H9 (cell line): Measurements from ENCODE around the gene IMMP2L. TPM values are rescaled to one million over a fixed set of nuclear protein-coding genes. Genes with fewer than 3 reads are reported as not detected.

Source experiments
- DNase-seq: peaks from one replicate; pipeline ENCODE4 v3.0.0-alpha.2; 2017
- H2AFZ ChIP-seq: one replicate; pipeline ENCODE4 v1.6.1; 2013; ENCODE audit warnings: mild to moderate bottlenecking, low read length, control low read depth, moderate library complexity
- H2AK5ac ChIP-seq: 2 replicates; pipeline ENCODE4 v1.6.1; 2013; ENCODE audit warnings: low read length, control low read depth, mixed read lengths; ENCODE audit not compliant: insufficient read length
- H2BK120ac ChIP-seq: one replicate; pipeline ENCODE4 v1.6.1; 2013; ENCODE audit warnings: low read depth, mild to moderate bottlenecking, low read length, control low read depth, inconsistent platforms; ENCODE audit not compliant: poor library complexity, severe bottlenecking
- H2BK12ac ChIP-seq: 2 replicates; pipeline ENCODE4 v1.6.1; 2013; ENCODE audit warnings: low read length, control low read depth, mixed read lengths, low read depth; ENCODE audit not compliant: insufficient read length
- H2BK15ac ChIP-seq: 2 replicates; pipeline ENCODE4 v1.6.1; 2013; ENCODE audit warnings: low read depth, low read length, control low read depth
- H2BK20ac ChIP-seq: one replicate; pipeline ENCODE4 v1.6.1; 2013; ENCODE audit warnings: low read depth, mild to moderate bottlenecking, low read length, control low read depth, inconsistent platforms; ENCODE audit not compliant: poor library complexity, severe bottlenecking
- H2BK5ac ChIP-seq: 2 replicates; pipeline ENCODE4 v1.6.1; 2013; ENCODE audit warnings: low read length, control low read depth, mixed read lengths; ENCODE audit not compliant: insufficient read length
- H3K14ac ChIP-seq: 2 replicates; pipeline ENCODE4 v1.6.1; 2013; ENCODE audit warnings: low read length, control low read depth; ENCODE audit not compliant: insufficient read depth
- H3K18ac ChIP-seq: 2 replicates; pipeline ENCODE4 v1.6.1; 2013; ENCODE audit warnings: low read depth, mild to moderate bottlenecking, mixed read lengths, low read length, control low read depth; ENCODE audit not compliant: insufficient read length
- H3K23ac ChIP-seq: 2 replicates; pipeline ENCODE4 v1.6.1; 2013; ENCODE audit warnings: low read length, control low read depth, mixed read lengths, low read depth; ENCODE audit not compliant: insufficient read length
- H3K23me2 ChIP-seq: 2 replicates; pipeline ENCODE4 v1.6.1; 2013; ENCODE audit warnings: low read depth, mild to moderate bottlenecking, mixed read lengths, low read length, control low read depth; ENCODE audit not compliant: insufficient read length, poor library complexity, severe bottlenecking
- H3K27ac ChIP-seq: 2 replicates; pipeline ENCODE4 v1.5.1; 2013; ENCODE audit warnings: low read length, control low read depth, mixed read lengths, low read depth; ENCODE audit not compliant: insufficient read length
- H3K27me3 ChIP-seq: 2 replicates; pipeline ENCODE4 v1.6.1; 2013; ENCODE audit warnings: low read length, control low read depth, inconsistent platforms; ENCODE audit not compliant: insufficient read depth
- H3K4ac ChIP-seq: 2 replicates; pipeline ENCODE4 v1.6.1; 2013; ENCODE audit warnings: low read depth, mild to moderate bottlenecking, control low read depth, inconsistent platforms, low read length, moderate library complexity
- H3K4me1 ChIP-seq: 2 replicates; pipeline ENCODE4 v1.6.1; 2013; ENCODE audit warnings: low read length, control low read depth, inconsistent platforms; ENCODE audit not compliant: insufficient read depth
- H3K4me2 ChIP-seq: 2 replicates; pipeline ENCODE4 v1.6.1; 2013; ENCODE audit warnings: low read length, control low read depth, mixed read lengths; ENCODE audit not compliant: insufficient read length, insufficient read depth
- H3K56ac ChIP-seq: 2 replicates; pipeline ENCODE4 v1.6.1; 2013; ENCODE audit warnings: low read depth, mild to moderate bottlenecking, mixed read lengths, low read length, control low read depth; ENCODE audit not compliant: insufficient read length
- H3K79me1 ChIP-seq: 2 replicates; pipeline ENCODE4 v1.6.1; 2013; ENCODE audit warnings: low read depth, mild to moderate bottlenecking, moderate library complexity, low read length, control low read depth, inconsistent platforms; ENCODE audit not compliant: insufficient read depth, poor library complexity, severe bottlenecking
- H3K79me2 ChIP-seq: 2 replicates; pipeline ENCODE4 v1.6.1; 2013; ENCODE audit warnings: low read length, control low read depth, inconsistent platforms; ENCODE audit not compliant: insufficient read depth
- H3K9ac ChIP-seq: 2 replicates; pipeline ENCODE4 v1.6.1; 2013; ENCODE audit warnings: low read length, control low read depth, mixed read lengths; ENCODE audit not compliant: insufficient read length; ENCODE audit errors: extremely low read depth
- H3K9me3 ChIP-seq: one replicate; pipeline ENCODE4 v1.6.1; 2013; ENCODE audit warnings: low read depth, low read length, inconsistent platforms; ENCODE audit not compliant: control insufficient read depth
- H3T11ph ChIP-seq: one replicate; pipeline ENCODE4 v1.6.1; 2013; ENCODE audit warnings: mild to moderate bottlenecking, low read length, control low read depth, inconsistent platforms
- H4K20me1 ChIP-seq: one replicate; pipeline ENCODE4 v1.6.1; 2013; ENCODE audit not compliant: control insufficient read depth, insufficient read length, insufficient read depth
- H4K5ac ChIP-seq: 2 replicates; pipeline ENCODE4 v1.6.1; 2013; ENCODE audit warnings: low read depth, mild to moderate bottlenecking, mixed read lengths, low read length, control low read depth; ENCODE audit not compliant: insufficient read length
- H4K8ac ChIP-seq: replicated peaks from 2 replicates; pipeline ENCODE4 v1.6.1; 2013; ENCODE audit warnings: low read length, control low read depth, mixed read lengths, low read depth; ENCODE audit not compliant: insufficient read length
- H4K91ac ChIP-seq: 2 replicates; pipeline ENCODE4 v1.6.1; 2013; ENCODE audit warnings: low read depth, mild to moderate bottlenecking, moderate library complexity, mixed read lengths, low read length, control low read depth; ENCODE audit not compliant: insufficient read length
- H3K27ac Mint-ChIP-seq, 3 experiments: 2 replicates in 2 of 3; 3 replicates in 1 of 3; pipeline ENCODE4 v1.8.0; 2020 to 2021; ENCODE audit warnings: mixed read lengths in 3 of 3, mild to moderate bottlenecking in 1 of 3, moderate library complexity in 1 of 3
- H3K27me3 Mint-ChIP-seq: 2 replicates; pipeline ENCODE4 v1.8.0; 2021; ENCODE audit warnings: low read depth, mild to moderate bottlenecking, moderate library complexity, mixed read lengths
- H3K36me3 Mint-ChIP-seq, 3 experiments: 2 replicates in 2 of 3; 3 replicates in 1 of 3; pipeline ENCODE4 v1.8.0; 2020 to 2021; ENCODE audit warnings: low read depth in 3 of 3, mixed read lengths in 3 of 3; ENCODE audit not compliant: insufficient read depth in 1 of 3
- H3K4me1 Mint-ChIP-seq, 2 experiments: 2 replicates each; pipeline ENCODE4 v1.8.0; 2020; ENCODE audit warnings: mixed read lengths in 2 of 2
- H3K4me3 Mint-ChIP-seq, 2 experiments: 2 replicates in 1 of 2; 3 replicates in 1 of 2; pipeline ENCODE4 v1.8.0; 2020 to 2021; ENCODE audit warnings: mild to moderate bottlenecking in 2 of 2, mixed read lengths in 2 of 2, moderate library complexity in 1 of 2
- H3K9me3 Mint-ChIP-seq, 2 experiments: 2 replicates in 1 of 2; 3 replicates in 1 of 2; pipeline ENCODE4 v1.8.0; 2020; ENCODE audit warnings: mild to moderate bottlenecking in 2 of 2, mixed read lengths in 2 of 2, moderate library complexity in 1 of 2
- CTCF ChIP-seq: fragments of 200-600 bp; sonication (generic); conservative IDR thresholded peaks from 3 replicates; pipeline ENCODE4 v1.8.0; 2021; ENCODE audit warnings: antibody characterized with exemption, mild to moderate bottlenecking
- WGBS: extraction: QIAGEN DNeasy Blood & Tissue Kit; methylation state at CpG from one replicate; pipeline ENCODE4 v1.1.7; 2013; ENCODE audit warnings: missing lambda C conversion rate, low lambda C conversion rate, mixed read lengths; ENCODE audit not compliant: insufficient read length; ENCODE audit errors: extremely low coverage; 5-methylcytosine and 5-hydroxymethylcytosine counted together
- total RNA-seq: library from RNA; stranded (reverse); gene quantifications from 2 replicates; pipeline ENCODE4 v1.2.1, GENCODE V29; 2021

Gene IMMP2L
- total RNA-seq, 1 experiment from 2014 or later = 14.7 TPM

- Histone ChIP-seq H4K91ac (no peak overlapping the region), H3K9ac (no peak overlapping the region), H3K79me2 (no peaks in the 10 kb centered on the region), H3K79me1 (no peaks in the 10 kb centered on the region), H2AK5ac (no peak overlapping the region), H4K5ac (no peak overlapping the region), H2BK20ac (no peak overlapping the region), H2BK5ac (no peak overlapping the region), H3K56ac (no peak overlapping the region), H2BK12ac (no peak overlapping the region), H3K23ac (no peak overlapping the region), H3K23me2 (no peaks in the 10 kb centered on the region), H2BK15ac (no peak overlapping the region), H3K4me1 (no peaks in the 10 kb centered on the region), H3K4ac (no peak overlapping the region), H3K4me2 (no peak overlapping the region), H3K18ac (no peak overlapping the region), H3K27ac (no peak overlapping the region), H2BK120ac (no peak overlapping the region), H3K27me3 (no peaks in the 10 kb centered on the region), H4K20me1 (no peaks in the 10 kb centered on the region), H2AFZ (no peak overlapping the region), H3K14ac (no peak overlapping the region), H3K9me3 (no peaks in the 10 kb centered on the region), H3T11ph (no peak overlapping the region), H4K8ac (no peak overlapping the region)
- no peak for TF ChIP-seq CTCF
- DNase-seq = no peak
- no peak overlapping the region for H3K27ac Mint-ChIP-seq
- H3K27me3 Mint-ChIP-seq = no peaks in the 10 kb centered on the region
- no peaks in the 10 kb centered on the region for H3K36me3 Mint-ChIP-seq
- H3K9me3 Mint-ChIP-seq = no peaks in the 10 kb centered on the region
- no peaks in the 10 kb centered on the region; a peak in 1 of 4 replicates for H3K4me1 Mint-ChIP-seq
- no peak overlapping the region for H3K4me3 Mint-ChIP-seq
- WGBS = no CpG with 5 or more reads among the region's 1 CpG
Measured at GRCh38 chr7:110987127-110987693, 575.1 kb downstream of the IMMP2L start.
